GM12801 (cell line): ENCODE results near the gene ACSBG1.

Experiments
- TF ChIP-seq, protein P1 (sequence below): IDR thresholded peaks from one replicate; pipeline ENCODE4 v1.5.1; 2011; ENCODE audit warnings: control low read depth; ENCODE audit not compliant: insufficient read length; ENCODE audit errors: extremely low read depth

Gene ACSBG1

DNA sequence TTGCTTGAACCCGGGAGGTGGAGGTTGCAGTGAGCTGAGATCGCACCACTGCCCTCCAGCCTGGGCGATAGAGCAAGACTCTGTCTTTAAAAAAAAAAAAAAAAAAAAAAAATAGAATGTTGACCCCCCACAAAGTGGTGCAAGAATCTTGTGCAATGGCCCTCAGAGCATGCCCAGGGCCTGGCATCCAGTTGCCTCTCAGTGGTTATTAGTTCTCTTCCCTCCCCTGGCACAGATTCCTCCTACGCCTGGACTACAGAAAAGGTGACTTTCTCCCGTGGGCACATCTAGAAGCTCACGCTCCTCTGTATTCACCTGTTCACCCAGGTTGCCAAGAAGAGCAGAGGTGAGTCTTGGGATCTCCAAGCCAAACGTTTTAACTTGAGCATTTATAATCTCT is 36.7 kb downstream of the ACSBG1 start:
- TF ChIP-seq, protein P1, sequence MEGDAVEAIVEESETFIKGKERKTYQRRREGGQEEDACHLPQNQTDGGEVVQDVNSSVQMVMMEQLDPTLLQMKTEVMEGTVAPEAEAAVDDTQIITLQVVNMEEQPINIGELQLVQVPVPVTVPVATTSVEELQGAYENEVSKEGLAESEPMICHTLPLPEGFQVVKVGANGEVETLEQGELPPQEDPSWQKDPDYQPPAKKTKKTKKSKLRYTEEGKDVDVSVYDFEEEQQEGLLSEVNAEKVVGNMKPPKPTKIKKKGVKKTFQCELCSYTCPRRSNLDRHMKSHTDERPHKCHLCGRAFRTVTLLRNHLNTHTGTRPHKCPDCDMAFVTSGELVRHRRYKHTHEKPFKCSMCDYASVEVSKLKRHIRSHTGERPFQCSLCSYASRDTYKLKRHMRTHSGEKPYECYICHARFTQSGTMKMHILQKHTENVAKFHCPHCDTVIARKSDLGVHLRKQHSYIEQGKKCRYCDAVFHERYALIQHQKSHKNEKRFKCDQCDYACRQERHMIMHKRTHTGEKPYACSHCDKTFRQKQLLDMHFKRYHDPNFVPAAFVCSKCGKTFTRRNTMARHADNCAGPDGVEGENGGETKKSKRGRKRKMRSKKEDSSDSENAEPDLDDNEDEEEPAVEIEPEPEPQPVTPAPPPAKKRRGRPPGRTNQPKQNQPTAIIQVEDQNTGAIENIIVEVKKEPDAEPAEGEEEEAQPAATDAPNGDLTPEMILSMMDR, result no peak

DNA sequence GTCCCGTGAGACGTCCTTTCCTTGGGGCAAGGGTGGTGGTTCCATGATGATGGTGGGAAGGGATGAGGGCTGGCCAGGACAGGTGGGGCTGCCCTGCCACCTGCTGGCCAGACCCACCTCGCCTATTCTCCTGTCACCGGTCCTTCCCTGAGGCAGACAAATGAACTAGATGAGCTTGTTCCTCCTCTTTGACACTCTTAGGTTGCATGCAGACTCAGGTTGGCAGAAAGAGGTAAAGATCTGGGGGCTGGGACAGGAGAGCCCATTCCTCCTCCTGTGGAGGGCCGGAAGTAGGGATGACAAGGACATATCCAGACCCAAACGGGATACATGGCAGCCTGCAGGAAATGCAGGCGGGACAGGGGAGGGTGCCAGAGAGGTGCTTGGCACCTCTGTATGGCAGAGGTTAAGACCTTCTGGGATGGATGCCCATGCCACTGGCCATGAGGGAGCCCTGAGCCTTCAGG is 38.6 kb downstream of the ACSBG1 start:
- TF ChIP-seq, protein P1, result no peak

DNA sequence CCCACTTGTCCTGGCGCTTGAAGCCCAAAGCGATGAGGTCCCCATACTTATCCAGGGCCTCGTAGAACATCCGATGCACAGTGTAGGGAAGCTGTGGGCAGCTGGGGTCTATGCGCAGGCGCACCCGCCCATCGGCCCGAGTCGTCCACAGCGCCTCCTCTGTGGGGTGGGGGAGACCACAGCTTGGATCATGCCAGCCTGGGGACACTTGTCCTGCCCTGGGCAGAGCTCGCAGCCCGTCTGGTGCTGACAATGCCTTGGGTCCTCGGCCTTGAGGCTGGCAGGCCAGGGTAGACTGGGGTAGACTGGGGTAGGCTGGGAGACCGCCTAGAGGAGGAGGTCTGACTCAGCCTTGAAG is 39.8 kb downstream of the ACSBG1 start:
- TF ChIP-seq, protein P1, result no peak

DNA sequence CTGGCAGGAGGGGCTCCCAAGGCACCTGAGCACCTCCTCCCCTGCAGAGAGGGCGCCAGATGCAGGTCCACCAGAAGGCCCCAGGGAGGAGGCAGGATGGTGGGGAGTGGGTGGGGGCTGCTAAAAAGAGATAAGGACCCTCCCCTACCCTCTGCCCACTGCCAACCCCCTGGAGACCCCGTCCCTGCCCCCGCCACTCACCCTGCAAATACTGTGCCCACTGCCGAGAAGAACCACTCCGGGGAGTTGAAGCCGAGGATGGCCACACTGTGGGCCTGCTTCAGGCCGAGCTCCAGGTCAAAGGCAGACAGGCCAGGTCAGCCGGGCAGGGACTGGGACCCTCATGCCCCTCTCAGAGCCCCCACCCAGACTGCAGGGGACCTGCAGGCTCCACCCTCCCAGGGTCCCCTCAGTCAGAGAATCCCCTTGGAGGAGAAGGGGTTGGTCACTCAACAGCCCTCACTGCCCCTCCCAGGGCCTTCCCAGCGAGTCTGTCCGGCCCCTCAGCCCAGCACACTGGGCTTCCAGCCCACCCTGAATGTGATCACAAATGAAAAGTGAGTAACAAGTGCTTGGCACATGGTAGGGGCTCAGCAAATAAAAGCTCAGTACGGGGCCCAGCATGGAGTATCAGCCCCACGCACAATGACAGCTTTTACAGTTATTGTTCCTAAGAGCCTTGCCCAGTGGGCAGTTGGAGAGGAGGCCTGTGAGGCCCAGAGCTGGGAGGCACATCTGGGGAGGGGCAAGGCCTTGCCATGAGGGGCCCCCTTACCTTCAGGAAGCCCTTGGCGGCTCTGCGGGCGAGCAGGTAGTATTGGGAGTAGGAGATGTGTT is 40.4 kb downstream of the ACSBG1 start:
- TF ChIP-seq, protein P1, result no peak

DNA sequence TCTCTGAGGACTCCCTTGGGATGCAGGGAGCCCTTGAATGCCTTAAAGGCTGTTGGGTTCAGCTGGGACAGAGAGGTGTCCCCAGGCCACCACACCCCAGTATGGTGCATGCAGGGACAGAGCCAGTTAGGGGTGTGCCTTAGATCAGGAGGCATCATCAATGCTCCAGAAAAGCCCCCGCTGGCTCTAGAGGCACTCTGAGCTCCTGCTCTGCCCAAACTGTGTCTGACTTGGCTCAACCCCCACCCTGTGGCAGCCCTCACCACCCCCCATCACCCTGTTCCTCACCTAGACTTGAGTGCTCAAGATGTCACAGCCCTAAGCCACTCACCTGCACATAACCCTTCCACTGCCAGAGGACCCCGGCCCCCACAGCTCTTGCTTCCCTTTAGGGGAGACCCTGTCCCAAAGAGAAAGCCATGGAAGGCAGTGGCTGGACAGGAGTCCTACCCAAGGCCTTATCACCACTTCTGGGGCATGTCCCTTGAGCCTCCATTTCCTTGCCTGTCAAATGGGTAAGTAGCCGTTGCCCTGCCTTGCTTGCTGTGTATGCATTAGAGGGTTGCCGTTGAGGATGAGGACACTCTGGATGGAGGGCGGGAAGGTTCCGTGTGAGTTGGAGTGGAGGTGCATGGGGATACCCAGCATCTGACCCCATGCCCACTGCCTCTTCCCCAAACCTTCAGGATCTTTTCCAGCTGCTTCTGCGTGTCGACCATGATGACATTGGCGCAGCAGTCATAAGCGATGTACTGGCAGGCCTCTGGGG is 41.4 kb downstream of the ACSBG1 start:
- TF ChIP-seq, protein P1, result no peak

DNA sequence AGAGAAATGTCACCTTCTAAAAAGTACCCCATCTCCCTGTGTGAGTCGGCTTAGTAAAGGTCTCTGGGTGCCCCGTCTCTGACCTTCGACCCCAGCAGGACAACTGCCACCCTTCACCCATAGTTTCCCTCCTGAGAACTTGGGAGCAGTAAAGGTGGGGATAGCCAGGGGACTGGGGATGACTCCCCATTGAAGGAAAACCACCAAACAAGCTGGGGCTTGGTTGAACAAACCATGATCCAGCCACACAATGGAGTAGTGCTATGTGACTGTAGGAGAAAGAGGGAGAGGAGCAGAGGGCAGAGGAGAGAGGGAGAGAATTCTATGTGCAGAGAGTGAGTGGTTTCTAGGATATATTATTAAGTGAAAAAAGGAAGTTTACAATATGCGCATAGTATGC is 51.5 kb downstream of the ACSBG1 start:
- TF ChIP-seq, protein P1, result no peak

DNA sequence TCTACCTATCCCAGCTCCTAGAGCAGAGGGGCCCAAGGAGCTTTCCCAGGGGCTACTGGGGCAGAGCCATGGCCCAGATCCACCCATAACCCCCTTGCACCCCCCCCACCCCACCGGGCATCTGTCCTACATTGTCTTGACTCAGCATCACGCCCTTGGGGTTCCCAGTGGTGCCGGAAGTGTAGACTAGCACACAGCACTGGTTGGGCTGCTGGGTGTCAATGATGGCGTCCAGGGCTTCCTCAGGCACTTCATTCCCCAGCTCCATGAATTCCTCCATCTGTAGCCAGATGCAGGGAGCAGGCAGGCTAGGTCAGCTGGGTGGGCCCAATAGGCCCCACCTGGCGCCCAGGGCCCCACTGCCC is 52.0 kb downstream of the ACSBG1 start:
- TF ChIP-seq, protein P1, result no peak
